ENCODE measurements around the gene ISG15.

ISG15 gene

GRCh38 chr1:966135-966703 is 47.1 kb upstream of the ISG15 start, which contains the start of gene PLEKHN1:
TSS of gene PLEKHN1 (plus strand) at chr1:966482. CDS start at chr1:966532, 50 bp downstream.
- no peaks in the 10 kb centered on the region for H3K4me1 ChIP-seq (ENCODE audit: insufficient read depth, poor library complexity, severe bottlenecking)
- H3K27me3 ChIP-seq (ENCODE audit: insufficient read depth, poor library complexity, severe bottlenecking), result no peaks in the 10 kb centered on the region
- no peak for TF ChIP-seq CTCF (IDR thresholded peaks at IDR 0.05; ENCODE audit: poor library complexity, severe bottlenecking)
- no peak for DNase-seq (ENCODE audit: low spot score)
- peak; percentile 87 for ATAC-seq (ENCODE audit: low read depth)
- no peaks in the 10 kb centered on the region for H3K9me3 ChIP-seq (ENCODE audit: severe bottlenecking)
- peak within 1 kb of the TSS; percentile 89 for H3K27ac ChIP-seq (ENCODE audit: poor library complexity, severe bottlenecking)
- H3K4me3 ChIP-seq (ENCODE audit: severe bottlenecking), result peak within 1 kb of the TSS; percentile 61
- H3K36me3 ChIP-seq (ENCODE audit: low read depth), result peaks cover 11% of the 10 kb centered on the region

DNA sequence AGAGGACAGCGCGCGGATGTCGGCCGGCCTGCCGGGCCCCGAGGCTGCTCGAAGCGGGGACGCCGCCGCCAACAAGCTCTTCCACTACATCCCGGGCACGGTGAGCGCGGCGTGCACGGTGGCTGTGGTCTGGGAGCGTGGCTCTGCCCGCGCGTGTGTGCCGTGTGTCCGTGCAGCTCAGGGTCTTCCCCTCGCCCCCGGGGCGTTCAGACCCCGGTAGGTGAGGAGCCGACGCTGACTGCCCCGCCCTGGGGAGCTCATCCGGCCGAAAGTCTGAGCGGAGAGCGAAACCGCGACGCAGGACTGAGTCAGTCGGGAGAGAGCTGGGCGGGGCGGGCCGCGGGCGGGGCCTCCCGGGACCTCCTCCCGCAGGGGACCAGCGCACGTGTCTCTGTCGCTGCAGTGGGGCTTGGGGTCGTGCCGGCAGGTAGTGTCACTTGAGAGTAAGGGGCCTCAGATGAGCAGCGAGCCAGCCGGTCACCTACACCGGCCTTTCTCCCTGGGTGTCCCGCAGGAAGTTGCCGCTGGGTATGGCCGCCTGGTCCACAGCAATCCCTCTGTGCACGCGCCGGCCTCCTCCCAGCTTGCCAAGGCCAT is 46.5 kb upstream of the ISG15 start:
- Histone ChIP-seq H3K36me3 (ENCODE audit: low read depth) (peaks cover 11% of the 10 kb centered on the region), H3K9me3 (ENCODE audit: severe bottlenecking) (no peaks in the 10 kb centered on the region), H3K27ac (ENCODE audit: poor library complexity, severe bottlenecking) (peak overlapping the region; percentile 89), H3K4me3 (ENCODE audit: severe bottlenecking) (peak overlapping the region; percentile 61), H3K4me1 (ENCODE audit: insufficient read depth, poor library complexity, severe bottlenecking) (no peaks in the 10 kb centered on the region), H3K27me3 (ENCODE audit: insufficient read depth, poor library complexity, severe bottlenecking) (no peaks in the 10 kb centered on the region)
- ATAC-seq (ENCODE audit: low read depth) (peak; percentile 77), DNase-seq (ENCODE audit: low spot score) (no peak)
- TF ChIP-seq CTCF (IDR thresholded peaks at IDR 0.05; ENCODE audit: poor library complexity, severe bottlenecking), result no peak

DNA sequence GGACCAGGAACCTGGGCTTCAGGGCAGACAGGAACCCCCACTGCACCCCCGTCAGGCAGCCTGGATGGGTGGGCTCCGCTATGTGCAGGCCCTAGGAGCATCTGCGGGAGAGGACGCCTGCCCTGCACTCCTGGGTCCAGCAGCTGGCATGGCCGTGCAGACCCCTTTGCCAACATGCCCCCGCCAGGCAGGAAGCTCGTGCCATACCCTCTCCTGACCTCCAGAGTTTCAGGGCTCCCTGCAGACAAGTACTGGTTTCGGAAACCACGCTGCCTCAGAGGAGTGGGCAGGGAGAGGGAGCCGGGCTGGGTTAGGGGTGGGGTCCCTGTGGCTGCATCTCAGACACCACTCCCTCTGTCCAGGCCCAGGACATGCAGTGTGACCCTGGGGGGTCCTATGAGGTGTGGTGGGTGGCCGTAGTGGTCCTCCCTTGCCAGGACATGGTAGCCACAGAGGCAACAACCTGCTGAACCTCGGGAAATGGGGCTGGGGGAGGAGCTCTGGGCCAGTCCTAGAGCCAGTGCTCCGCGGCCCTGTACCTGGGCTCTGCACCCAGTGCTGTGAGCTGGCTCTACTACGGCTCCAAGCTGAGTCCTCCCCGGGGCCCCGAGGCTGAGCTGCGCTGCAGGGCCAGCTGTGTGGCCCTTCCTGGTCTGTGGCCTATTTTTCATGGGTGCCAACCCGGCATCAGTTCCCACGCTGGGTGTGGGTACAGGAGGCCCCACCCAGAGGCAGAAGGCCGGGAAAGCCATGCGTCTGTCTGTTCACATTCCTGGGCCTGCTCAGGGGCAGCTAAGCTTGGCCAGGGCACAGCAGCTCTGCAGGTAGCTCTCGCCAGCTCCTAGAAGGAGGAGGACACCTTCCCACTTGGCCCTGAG is 45.6 kb upstream of the ISG15 start:
- DNase-seq (ENCODE audit: low spot score) (no peak), ATAC-seq (ENCODE audit: low read depth) (no peak)
- Histone ChIP-seq H3K4me1 (ENCODE audit: insufficient read depth, poor library complexity, severe bottlenecking) (no peaks in the 10 kb centered on the region), H3K9me3 (ENCODE audit: severe bottlenecking) (no peaks in the 10 kb centered on the region), H3K4me3 (ENCODE audit: severe bottlenecking) (no peak overlapping the region), H3K36me3 (ENCODE audit: low read depth) (peaks cover 11% of the 10 kb centered on the region), H3K27me3 (ENCODE audit: insufficient read depth, poor library complexity, severe bottlenecking) (no peaks in the 10 kb centered on the region), H3K27ac (ENCODE audit: poor library complexity, severe bottlenecking) (peak overlapping the region; percentile 89)
- TF ChIP-seq CTCF (IDR thresholded peaks at IDR 0.05; ENCODE audit: poor library complexity, severe bottlenecking), result no peak

GRCh38 chr1:969260-969855 is 43.9 kb upstream of the ISG15 start:
- H3K27me3 ChIP-seq (ENCODE audit: insufficient read depth, poor library complexity, severe bottlenecking), result no peaks in the 10 kb centered on the region
- no peak overlapping the region for H3K27ac ChIP-seq (ENCODE audit: poor library complexity, severe bottlenecking)
- no peak overlapping the region for H3K4me3 ChIP-seq (ENCODE audit: severe bottlenecking)
- no peak for DNase-seq (ENCODE audit: low spot score)
- TF ChIP-seq CTCF (IDR thresholded peaks at IDR 0.05; ENCODE audit: poor library complexity, severe bottlenecking), result no peak
- no peaks in the 10 kb centered on the region for H3K9me3 ChIP-seq (ENCODE audit: severe bottlenecking)
- H3K36me3 ChIP-seq (ENCODE audit: low read depth), result peaks cover 4% of the 10 kb centered on the region; the same call in 1 of the 2 replicates
- no peaks in the 10 kb centered on the region for H3K4me1 ChIP-seq (ENCODE audit: insufficient read depth, poor library complexity, severe bottlenecking)
- no peak for ATAC-seq (ENCODE audit: low read depth)

Data from RWPE2 (cell line).